Keratinocyte (primary cell): ENCODE data around the gene NGEF.

Experiments used
- EZH2 ChIP-seq: IDR thresholded peaks from one replicate; pipeline ENCODE4 v1.6.1; 2012; ENCODE audit warnings: inconsistent platforms, mild to moderate bottlenecking, low read length, moderate library complexity
- TF ChIP-seq, protein P1 (sequence below), 3 experiments: IDR thresholded peaks in 1 of 3; conservative IDR thresholded peaks in 1 of 3; optimal IDR thresholded peaks in 1 of 3; 2 replicates in 2 of 3; 3 replicates in 1 of 3; pipeline versions ENCODE3 to v1.5.1; 2011; ENCODE audit warnings: low read length in 3 of 3, mild to moderate bottlenecking in 3 of 3, moderate library complexity in 2 of 3, control low read depth in 1 of 3, inconsistent platforms in 1 of 3; ENCODE audit not compliant: insufficient read depth in 2 of 3; ENCODE audit errors: extremely low read depth in 1 of 3

DNA sequence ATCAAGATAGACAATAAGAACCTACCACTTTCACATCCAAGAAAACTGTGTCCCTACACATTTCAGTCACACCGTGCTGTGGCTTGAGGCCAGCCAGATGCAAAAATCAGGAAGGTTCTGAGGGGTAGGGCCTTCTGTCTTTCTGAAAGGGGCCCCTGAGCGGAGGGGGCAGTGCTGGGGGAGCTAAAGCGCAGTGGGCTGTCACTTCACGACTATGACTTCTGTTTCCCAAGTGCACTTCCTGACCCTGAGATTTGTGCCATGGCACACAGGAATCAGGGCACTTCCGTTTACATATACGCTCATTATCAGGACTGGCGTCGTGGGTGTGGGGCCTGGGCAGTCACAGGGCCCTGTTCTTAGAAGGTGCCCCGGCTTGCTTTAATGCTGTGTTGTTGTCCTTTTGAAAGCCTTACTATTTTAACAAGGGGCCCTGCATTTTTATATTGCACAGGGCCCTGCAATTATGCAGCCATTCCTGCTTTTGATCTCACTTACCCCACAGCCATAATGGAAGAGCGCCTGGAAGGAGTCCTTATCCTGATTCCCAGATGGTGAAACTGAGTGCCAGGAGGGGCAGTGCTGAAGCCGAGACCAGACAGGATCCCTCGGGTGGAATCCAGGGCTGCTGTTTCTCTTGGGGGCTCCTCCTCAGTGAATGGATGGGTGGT is 620 bp downstream of the NGEF start:
- TF ChIP-seq, protein P1, sequence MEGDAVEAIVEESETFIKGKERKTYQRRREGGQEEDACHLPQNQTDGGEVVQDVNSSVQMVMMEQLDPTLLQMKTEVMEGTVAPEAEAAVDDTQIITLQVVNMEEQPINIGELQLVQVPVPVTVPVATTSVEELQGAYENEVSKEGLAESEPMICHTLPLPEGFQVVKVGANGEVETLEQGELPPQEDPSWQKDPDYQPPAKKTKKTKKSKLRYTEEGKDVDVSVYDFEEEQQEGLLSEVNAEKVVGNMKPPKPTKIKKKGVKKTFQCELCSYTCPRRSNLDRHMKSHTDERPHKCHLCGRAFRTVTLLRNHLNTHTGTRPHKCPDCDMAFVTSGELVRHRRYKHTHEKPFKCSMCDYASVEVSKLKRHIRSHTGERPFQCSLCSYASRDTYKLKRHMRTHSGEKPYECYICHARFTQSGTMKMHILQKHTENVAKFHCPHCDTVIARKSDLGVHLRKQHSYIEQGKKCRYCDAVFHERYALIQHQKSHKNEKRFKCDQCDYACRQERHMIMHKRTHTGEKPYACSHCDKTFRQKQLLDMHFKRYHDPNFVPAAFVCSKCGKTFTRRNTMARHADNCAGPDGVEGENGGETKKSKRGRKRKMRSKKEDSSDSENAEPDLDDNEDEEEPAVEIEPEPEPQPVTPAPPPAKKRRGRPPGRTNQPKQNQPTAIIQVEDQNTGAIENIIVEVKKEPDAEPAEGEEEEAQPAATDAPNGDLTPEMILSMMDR (optimal IDR thresholded peaks at IDR 0.05 in 1 of 3, IDR thresholded peaks at IDR 0.05 in 1 of 3, conservative IDR thresholded peaks at IDR 0.05 in 1 of 3; ENCODE audit: extremely low read depth in 1 of 3, insufficient read depth in 2 of 3, low read length in 3 of 3), result no peak
- no peak for TF ChIP-seq EZH2
